HG02623 (cell line): ENCODE results near the gene UBE2I.

ENCODE experiments used
- ATAC-seq: cut with Tn5 transposase; IDR thresholded peaks from one replicate; pipeline ENCODE4 v1.9.1; 2021; ENCODE audit warnings: moderate library complexity; ENCODE audit not compliant: unreplicated experiment

The UBE2I gene

DNA sequence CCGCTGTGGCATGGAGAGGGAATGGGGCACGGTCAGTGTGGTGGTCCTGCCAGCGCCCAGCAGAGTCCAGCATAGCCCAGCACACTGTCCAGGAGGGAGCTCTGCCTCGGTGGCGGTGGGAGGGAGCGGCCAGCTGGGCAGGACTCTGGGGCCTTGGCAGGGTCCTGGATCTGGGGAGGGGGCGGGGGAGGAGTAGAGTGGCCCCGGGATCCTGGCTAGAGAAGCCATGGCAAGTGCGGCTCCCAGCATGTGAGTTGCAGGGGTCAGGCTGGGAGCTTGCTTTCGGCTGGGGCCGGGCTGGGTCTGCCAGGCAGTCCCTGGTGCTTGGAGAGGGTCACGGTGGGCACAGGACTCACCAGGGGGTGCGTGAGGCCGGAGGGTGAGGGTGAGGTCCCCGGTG lies 46.2 kb downstream of the UBE2I start:
- no peak for ATAC-seq

- no peak for ATAC-seq
Measured at GRCh38 chr16:1356061-1356900, 46.8 kb downstream of the UBE2I start.

DNA sequence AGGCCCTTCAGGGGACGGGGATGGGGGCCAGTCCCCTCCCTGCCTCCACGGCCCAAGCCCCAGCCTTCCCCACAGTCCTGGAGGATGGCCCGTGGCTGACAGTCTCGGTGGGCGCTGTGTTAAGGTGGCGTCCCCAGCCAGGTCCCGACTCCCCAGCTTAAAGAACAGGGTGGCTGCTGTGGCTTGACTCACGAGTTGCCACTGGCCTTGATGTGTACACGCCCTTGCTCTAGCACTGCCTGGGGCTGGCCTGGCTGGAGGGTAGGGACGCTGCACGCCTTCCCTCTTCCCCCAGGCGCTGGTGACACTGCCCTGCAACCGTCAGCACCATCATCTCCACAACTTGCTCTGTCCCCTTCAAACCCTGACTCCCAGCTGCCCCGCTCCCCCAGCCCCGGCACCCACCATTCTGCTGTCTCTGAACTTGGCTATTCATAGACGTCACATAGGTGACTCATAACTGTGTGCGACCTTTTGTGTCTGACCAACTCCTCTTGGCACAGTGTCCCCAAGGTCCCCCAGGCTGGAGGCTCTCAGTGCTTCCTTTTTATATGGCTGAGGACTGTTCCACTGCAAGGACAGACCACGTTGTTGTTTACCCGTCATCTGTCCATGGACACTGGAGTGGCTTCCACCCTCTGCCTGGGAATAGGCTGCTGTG lies 48.6 kb downstream of the UBE2I start:
- ATAC-seq: no peak

GRCh38 chr16:1361685-1362360 lies 52.4 kb downstream of the UBE2I start:
- no peak for ATAC-seq

DNA sequence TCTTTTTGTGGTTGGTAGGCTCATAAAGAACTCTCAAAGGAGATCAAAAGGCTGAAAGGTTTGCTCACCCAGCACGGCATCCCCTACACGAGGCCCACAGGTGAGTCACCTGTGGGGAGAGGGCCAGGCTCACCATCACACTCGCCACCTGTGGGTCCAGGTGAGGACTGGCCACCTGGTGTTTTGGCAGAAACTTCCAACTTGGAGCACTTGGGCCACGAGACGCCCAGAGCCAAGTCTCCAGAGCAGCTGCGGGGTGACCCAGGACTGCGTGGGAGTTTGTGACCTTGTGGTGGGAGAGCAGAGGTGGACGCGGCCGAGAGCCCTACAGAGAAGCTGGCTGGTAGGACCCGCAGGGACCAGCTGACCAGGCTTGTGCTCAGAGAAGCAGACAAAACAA lies 53.4 kb downstream of the UBE2I start:
- no peak for ATAC-seq

- ATAC-seq: no peak
Measured at GRCh38 chr16:1363501-1364041, 54.1 kb downstream of the UBE2I start.

DNA sequence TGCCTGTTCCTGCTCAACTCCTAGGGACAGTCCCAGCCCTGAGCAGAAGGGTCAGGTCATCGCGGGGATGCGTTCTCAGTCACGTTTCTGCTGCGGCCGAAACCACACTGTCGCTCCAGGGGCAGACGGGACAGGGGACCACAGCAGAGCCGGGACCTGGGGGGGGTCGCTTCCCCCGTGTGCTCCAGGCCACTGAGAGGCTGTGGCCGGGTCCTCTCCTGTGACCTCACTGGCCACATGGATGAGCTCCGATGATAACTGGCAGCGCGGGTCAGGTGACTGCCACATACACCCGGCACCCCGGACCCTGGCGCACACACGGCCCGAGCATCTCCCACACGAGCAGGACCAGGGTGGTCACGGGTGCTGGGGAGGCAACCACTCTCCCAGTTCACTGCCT lies 55.1 kb downstream of the UBE2I start:
- no peak for ATAC-seq

- ATAC-seq: no peak
Measured at GRCh38 chr16:1366060-1366711, 56.8 kb downstream of the UBE2I start.

GRCh38 chr16:1366712-1367299 lies 57.4 kb downstream of the UBE2I start:
- no peak for ATAC-seq

- ATAC-seq: no peak
Measured at GRCh38 chr16:1367486-1368174, 58.2 kb downstream of the UBE2I start.

- no peak for ATAC-seq
Measured at GRCh38 chr16:1371054-1371978, 61.9 kb downstream of the UBE2I start.

DNA sequence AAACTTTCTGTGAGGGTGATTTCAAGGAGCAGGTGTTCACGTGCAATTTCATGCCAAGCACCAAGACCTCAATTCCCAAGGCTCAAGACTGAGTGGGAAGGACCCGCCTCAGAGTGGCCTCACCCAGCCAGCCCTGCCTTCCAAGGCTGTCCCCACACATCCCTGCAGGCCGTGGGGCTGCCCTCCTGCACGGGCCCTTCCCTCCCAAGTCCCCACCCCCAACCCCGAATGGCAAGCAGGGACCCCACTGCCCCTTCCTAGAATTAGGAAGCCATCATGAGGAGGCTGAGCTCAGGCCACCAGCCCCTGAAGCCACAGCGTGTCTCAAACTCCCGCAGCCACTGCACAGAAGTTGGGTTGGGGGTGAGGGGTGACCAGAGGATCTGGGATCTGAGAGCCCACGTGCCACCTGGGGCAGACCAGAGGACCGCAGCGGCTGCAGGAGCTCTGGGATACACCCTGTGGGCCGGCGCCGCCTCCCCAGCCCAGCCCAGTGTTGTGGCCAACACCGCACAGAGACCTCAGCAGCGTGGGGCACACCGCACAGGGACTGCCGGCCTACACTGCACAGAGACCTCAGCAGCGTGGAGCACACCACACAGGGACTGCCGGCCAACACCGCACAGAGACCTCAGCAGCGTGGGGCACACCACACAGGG lies 63.0 kb downstream of the UBE2I start:
- no peak for ATAC-seq

GRCh38 chr16:1374418-1375297 lies 65.2 kb downstream of the UBE2I start:
- no peak for ATAC-seq

GRCh38 chr16:1375298-1375640 lies 65.8 kb downstream of the UBE2I start:
- ATAC-seq: no peak

DNA sequence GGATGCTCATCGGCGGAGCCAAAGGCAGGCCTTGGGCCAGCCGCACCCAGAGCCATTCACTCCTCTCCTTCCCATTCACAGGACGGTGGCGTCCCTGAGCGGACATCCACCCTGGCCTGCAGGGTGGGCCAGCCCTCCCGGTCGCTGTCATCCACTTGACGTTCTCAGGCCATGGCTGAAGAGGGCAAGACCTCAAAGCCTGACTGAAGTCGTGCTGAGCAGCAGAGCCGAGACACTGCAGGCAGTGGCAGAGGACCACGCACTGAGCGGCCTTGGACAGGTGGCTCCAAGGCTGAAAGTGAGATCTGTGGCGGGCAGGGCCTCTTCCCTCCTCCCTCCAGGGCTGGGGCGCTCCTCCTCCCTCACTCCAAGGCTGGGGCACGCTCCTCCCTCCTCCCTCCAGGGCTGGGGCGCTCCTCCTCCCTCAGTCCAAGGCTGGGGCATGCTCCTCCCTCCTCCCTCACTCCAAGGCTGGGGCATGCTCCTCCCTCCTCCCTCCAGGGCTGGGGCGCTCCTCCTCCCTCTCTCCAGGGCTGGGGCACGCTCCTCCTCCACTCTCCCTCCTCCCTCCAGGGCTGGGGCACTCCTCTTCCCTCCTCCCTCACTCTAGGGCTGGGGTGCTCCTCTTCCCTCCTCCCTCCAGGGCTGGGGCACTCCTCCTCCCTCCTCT lies 66.4 kb downstream of the UBE2I start:
- no peak for ATAC-seq
